ENCODE results near the gene PLEKHO1. TPM values are rescaled to one million over a fixed set of nuclear protein-coding genes. Genes with fewer than 3 reads are reported as not detected.

PLEKHO1 gene
- total RNA-seq, 1 donor from 2014 or later = 41.6 TPM

GRCh38 chr1:150150133-150151021, 661 bp downstream of the PLEKHO1 start:
- no peaks in the 10 kb centered on the region for H3K27me3 ChIP-seq (ENCODE audit: low read depth)
- peaks cover 41% of the 10 kb centered on the region for H3K4me1 ChIP-seq
- H3K36me3 ChIP-seq = peaks cover 24% of the 10 kb centered on the region
- no peak for TF ChIP-seq CTCF (IDR thresholded peaks at IDR 0.05)
- peak overlapping the region; percentile 74 for H3K4me3 ChIP-seq
- intact Hi-C loops (cut with DNase I) = no loop called here
- peak; percentile 61 for DNase-seq
- no peaks in the 10 kb centered on the region for H3K9me3 ChIP-seq
- peak overlapping the region; percentile 88 for H3K27ac ChIP-seq
- ATAC-seq = peak in 1 of 2 donors; percentile 15

- peaks cover 41% of the 10 kb centered on the region for H3K4me1 ChIP-seq
- peak; percentile 35 to 40 for ATAC-seq
Observed at GRCh38 chr1:150151291-150152181, 1.8 kb downstream of the PLEKHO1 start.

GRCh38 chr1:150152182-150152536, 2.4 kb downstream of the PLEKHO1 start:
- Histone ChIP-seq H3K27me3 (ENCODE audit: low read depth) (no peaks in the 10 kb centered on the region), H3K9me3 (no peaks in the 10 kb centered on the region), H3K36me3 (peaks cover 42% of the 10 kb centered on the region), H3K4me3 (peak overlapping the region; percentile 74), H3K4me1 (peaks cover 41% of the 10 kb centered on the region), H3K27ac (peak overlapping the region; percentile 88)
- ATAC-seq (peak; percentile 6 to 47), DNase-seq (no peak)
- TF ChIP-seq CTCF (IDR thresholded peaks at IDR 0.05) = no peak
- intact Hi-C loops (cut with DNase I) = no loop called here

More at GRCh38 chr1:150151291-150152181, 1.8 kb downstream of the PLEKHO1 start:
- Histone ChIP-seq H3K27me3 (ENCODE audit: low read depth) (no peaks in the 10 kb centered on the region), H3K4me3 (peak overlapping the region; percentile 74), H3K9me3 (no peaks in the 10 kb centered on the region), H3K27ac (peak overlapping the region; percentile 88), H3K36me3 (peaks cover 36% of the 10 kb centered on the region)
- no peak for DNase-seq
- intact Hi-C loops (cut with DNase I) = no loop called here
- TF ChIP-seq CTCF (IDR thresholded peaks at IDR 0.05) = no peak

GRCh38 chr1:150152772-150153456, 3.2 kb downstream of the PLEKHO1 start:
- no peak for ATAC-seq
- intact Hi-C loops (cut with DNase I) = no loop called here
- peak; percentile 59 for DNase-seq

More at GRCh38 chr1:150152772-150153456, 3.2 kb downstream of the PLEKHO1 start:
- Histone ChIP-seq H3K9me3 (no peaks in the 10 kb centered on the region), H3K27ac (peak overlapping the region; percentile 60), H3K27me3 (ENCODE audit: low read depth) (no peaks in the 10 kb centered on the region), H3K4me3 (peak overlapping the region; percentile 4), H3K4me1 (peaks cover 41% of the 10 kb centered on the region), H3K36me3 (peaks cover 49% of the 10 kb centered on the region)
- no peak for TF ChIP-seq CTCF (IDR thresholded peaks at IDR 0.05)
